HTERT RPE-1 (cell line): ENCODE measurements around the gene BSCL2.
"Not testable (repeated sequence)": the region's sequence is repeated elsewhere in the genome, so short reads cannot be mapped to it uniquely, and the experiment has no call there.

Source experiments
- in situ Hi-C: fragments of 300-500 bp; cut with MboI; formaldehyde crosslinking; loops from 4 replicates; pipeline ENCODE4 v1.14.3; 2020; ENCODE audit warnings: low sequenced_read_pairs

The BSCL2 gene

GRCh38 chr11:62688491-62688890 is 18.7 kb downstream of the BSCL2 start:
- in situ Hi-C loops = no loop called here

- in situ Hi-C loops = no loop called here
Measured at GRCh38 chr11:62687508-62688396, 19.5 kb downstream of the BSCL2 start.

- in situ Hi-C loops = no loop called here
Measured at GRCh38 chr11:62682518-62682917, 24.7 kb downstream of the BSCL2 start.

GRCh38 chr11:62680825-62681240 is 26.4 kb downstream of the BSCL2 start:
- in situ Hi-C loops = no loop called here

DNA sequence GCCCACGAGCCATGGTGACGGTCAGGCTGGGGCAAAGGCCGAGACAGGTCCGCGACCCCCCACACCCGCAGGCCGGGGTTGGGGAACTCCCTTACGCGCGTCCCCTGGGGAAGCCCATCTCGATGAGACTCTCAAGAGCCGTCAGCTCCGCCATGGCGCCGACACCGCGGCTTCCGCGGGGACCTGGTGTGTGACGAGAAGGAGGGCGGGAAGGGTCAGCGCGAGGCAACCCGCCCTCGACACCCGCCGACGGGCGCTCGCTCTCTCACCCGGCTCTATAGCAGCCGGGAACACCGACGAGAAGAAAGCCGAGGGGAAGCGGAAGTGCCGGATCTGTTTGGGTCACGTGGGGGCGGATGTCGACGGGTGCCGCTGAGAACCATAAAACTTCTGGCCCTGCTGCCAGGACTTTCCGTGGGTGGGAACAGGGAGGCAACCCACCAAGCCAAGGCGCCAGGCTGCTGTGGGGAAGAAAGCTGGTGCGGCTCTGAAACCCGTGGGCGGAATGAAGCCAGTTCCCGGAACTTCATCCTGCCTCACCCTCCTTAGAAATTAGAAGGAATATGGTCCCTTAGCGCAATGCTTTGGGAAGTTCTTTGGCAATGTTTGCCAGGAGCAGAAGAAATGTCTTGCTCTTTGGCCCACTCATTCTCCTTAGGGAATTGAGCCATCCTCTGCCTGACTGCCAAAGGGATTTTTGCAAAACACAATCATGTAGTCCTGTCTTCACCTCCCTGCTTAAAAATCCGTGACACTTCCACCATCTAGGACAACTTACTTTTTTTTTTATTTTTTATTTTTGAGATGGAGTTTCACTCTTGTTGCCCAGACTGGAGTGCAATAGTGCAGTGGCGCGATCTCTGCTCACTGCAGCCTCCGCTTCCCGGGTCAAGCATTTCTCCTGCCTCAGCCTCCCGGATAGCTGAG is 28.2 kb downstream of the BSCL2 start, which contains the start of gene UBXN1:
Gene UBXN1 (minus strand): TSS at position 304 of the 927 bp plus-strand sequence. CDS start 150 bp downstream, at position 154.
- in situ Hi-C loops = no loop called here

- in situ Hi-C loops = no loop called here
Measured at GRCh38 chr11:62678433-62678769, 28.8 kb downstream of the BSCL2 start.

DNA sequence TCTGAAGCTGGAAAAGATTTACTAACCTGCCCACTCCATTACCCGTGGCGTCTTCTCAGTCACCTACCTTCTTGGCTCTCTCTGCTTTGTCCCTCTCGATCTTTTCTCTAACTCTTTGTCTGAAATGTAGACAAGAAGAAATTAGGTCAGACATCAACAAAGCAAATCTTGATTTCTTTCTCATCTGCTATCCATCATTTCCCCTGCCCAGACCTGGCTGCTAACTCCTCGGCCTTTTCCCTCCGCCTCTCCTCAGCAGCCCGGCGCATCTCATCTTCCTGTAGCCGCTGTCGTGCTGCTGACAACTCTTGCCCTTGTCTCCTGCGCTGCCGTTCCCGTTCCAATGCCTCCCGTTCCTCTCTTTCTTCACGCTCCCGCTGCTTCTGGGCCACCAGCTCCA is 29.5 kb downstream of the BSCL2 start:
- in situ Hi-C loops = no loop called here

DNA sequence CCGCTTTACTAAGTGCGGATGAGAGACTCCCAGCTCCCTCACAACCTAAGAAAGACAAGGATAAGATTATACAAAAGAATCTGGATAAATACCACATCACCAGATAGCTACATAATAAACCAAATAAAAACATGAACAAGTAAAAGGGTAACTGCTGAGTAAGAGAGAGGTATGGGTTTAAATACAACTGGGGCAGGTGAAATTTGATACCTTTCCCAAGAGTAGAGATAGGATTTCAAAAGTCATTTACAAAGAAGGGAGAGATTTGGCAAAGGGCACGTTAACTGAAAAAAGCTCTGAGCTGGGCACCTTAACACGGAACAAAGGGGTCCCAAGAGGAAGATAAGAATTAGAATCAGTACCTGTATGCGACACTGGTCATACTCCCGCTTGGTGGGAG is 30.1 kb downstream of the BSCL2 start:
- in situ Hi-C loops = no loop called here

DNA sequence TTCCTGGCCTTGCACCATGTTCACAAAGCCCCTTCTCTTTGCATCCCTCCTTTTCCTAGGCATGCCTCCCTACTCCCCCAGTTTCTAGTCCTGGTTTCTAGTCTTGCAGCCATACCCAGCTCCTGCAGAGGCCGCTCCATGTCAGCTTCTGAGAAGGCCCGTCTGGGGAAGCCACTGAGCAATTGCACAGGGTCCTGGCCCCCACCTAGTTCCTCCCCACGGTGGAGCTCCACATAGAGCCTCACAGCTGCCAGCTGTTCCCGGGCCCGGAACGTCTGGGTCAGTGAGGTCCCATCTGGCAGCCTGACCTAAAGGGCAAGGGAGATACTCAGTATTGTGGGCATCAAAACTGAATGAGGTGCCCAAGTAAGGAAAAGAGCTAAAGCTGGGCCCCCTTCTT is 30.5 kb downstream of the BSCL2 start:
- in situ Hi-C loops = no loop called here

DNA sequence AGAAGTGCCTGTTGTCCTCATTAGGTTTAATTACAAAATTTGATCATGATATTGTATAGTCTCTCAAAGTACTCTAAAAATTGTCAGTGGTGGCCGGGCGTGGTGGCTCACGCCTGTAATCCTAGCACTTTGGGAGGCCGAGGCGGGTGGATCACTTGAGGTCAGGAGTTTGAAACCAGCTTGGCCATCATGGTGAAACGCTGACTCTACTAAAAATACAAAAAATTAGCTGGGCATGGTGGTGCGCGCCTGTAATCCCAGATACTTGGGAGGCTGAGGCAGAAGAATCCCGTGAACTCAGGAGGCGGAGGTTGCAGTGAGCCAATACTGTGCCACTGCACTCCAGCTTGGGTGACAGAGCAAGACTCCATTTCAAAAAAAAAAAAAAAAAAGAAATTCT is 31.8 kb downstream of the BSCL2 start:
- in situ Hi-C loops = not testable (repeated sequence)

- in situ Hi-C loops = no loop called here
Measured at GRCh38 chr11:62673196-62673525, 34.1 kb downstream of the BSCL2 start.

DNA sequence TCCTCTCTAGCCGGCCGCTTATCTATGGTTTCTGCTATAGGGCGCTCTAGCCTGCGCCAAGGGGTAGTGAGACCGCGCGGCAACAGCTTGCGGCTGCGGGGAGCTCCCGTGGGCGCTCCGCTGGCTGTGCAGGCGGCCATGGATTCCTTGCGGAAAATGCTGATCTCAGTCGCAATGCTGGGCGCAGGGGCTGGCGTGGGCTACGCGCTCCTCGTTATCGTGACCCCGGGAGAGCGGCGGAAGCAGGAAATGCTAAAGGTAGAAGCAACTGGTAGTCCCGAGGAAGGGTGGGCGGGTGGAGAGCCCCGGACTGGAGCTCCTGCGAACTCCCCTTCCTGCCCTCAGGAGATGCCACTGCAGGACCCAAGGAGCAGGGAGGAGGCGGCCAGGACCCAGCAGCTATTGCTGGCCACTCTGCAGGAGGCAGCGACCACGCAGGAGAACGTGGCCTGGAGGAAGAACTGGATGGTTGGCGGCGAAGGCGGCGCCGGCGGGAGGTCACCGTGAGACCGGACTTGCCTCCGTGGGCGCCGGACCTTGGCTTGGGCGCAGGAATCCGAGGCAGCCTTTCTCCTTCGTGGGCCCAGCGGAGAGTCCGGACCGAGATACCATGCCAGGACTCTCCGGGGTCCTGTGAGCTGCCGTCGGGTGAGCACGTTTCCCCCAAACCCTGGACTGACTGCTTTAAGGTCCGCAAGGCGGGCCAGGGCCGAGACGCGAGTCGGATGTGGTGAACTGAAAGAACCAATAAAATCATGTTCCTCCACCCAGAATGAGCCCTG is 35.4 kb downstream of the BSCL2 start, which contains the start of the genes LBHD1 and UQCC3:
Gene LBHD1 (minus strand): TSS at position 660 of the 782 bp plus-strand sequence. CDS start 2,236 bp downstream, outside the sequence.
Gene UQCC3 (plus strand): TSS at position 66 of the 782 bp plus-strand sequence. CDS start 73 bp downstream, at position 139.
- in situ Hi-C loops = no loop called here

DNA sequence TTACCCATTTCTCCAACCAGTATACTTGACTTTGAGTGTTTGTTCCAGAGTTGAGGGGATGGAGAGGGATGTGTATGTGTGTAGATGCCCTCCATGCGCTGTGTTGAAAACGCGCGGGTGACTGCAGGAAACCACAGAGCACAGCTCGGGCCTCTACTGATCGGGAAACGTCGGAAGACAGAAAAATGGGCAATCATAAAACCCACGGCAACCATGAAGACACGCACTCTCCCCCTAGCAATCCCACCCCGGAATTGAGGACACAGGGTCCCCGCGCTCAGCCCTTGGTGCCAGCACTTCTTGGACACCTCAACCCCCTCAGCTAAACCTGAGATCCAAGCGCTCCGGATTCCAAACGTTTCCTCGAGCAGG is 36.0 kb downstream of the BSCL2 start:
- in situ Hi-C loops = no loop called here

GRCh38 chr11:62669420-62670161 is 37.6 kb downstream of the BSCL2 start:
- in situ Hi-C loops = no loop called here

DNA sequence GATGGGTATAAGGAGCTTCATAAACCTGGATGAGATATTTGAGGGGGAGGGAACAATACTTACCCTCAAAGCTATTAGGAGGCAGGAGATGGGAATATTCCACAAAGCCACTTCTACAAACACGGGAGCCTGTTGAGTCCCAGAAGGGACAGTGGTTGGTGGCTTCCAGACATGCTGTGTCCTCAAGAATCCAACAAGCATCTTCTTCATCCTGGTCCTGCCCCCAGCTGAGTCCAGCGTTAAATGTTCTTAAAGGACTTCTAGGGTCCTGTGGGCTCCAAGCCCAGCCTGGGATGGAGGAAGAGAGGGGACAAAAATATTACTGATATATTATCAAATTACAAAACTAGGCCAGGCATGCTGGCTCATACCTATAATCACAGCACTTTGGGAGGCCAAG is 39.8 kb downstream of the BSCL2 start:
- in situ Hi-C loops = no loop called here

- in situ Hi-C loops = no loop called here
Measured at GRCh38 chr11:62666259-62666926, 40.8 kb downstream of the BSCL2 start.

GRCh38 chr11:62665599-62666258 is 41.5 kb downstream of the BSCL2 start:
- in situ Hi-C loops = no loop called here

- in situ Hi-C loops = no loop called here
Measured at GRCh38 chr11:62665075-62665598, 42.1 kb downstream of the BSCL2 start, which contains the start of the genes C11orf98 and CSKMT. C11orf98 (minus strand) TSS chr11:62665210; CDS start chr11:62665169, 41 bp downstream. CSKMT (plus strand) TSS chr11:62665312; CDS start chr11:62665880, 568 bp downstream.
